ENCODE measurements around the gene EPG5. TPM values are rescaled to one million over a fixed set of nuclear protein-coding genes. Genes with fewer than 3 reads are reported as not detected.

The EPG5 gene
- total and polyA plus RNA-seq, 9 of the 15 experiments (the other 6 are each of a cell fraction or from before 2014, with no cell fraction given): 1.3 to 10.7 (median 5.2) TPM

DNA sequence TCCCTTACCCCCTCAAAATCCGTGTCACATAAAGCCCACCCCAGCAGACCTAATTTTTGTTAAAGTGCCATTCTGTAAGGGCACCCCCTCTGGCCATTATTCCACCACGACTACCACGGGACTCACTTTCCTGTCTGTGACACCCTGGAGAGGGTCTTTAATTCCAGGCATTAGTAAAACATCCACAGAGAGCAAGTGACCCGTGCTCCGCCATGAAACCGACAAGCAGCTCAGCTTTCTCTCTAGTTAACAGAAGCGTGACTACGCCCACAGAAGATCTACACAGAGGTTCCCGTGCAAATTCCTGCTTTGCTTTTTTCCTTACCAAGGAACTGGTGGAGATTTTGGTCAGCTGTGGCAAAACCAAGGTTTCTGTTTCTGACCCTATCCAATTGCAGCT, 137.3 kb downstream of the EPG5 start (continued):
- TF ChIP-seq ZNF75A (CRISPR knock-in tag; IDR thresholded peaks at IDR 0.05) (no peak), ZNF12 (CRISPR knock-in tag; IDR thresholded peaks at IDR 0.05) (no peak)

GRCh38 chr18:45828917-45829811, 138.0 kb downstream of the EPG5 start:
- WGBS (ENCODE audit: insufficient coverage, low coverage, missing lambda C conversion rate): 0% methylated on average over 6 of the region's 9 CpGs
- H3K4me2 ChIP-seq (ENCODE audit: insufficient read depth, low read length): no peak overlapping the region
- H3K36me3 ChIP-seq (ENCODE audit: control insufficient read depth, insufficient read depth, low read length): no peaks in the 10 kb centered on the region
- no peak overlapping the region for H2AFZ ChIP-seq (ENCODE audit: low read depth, low read length)
- no peaks in the 10 kb centered on the region for H3K9me1 ChIP-seq (ENCODE audit: control insufficient read depth, insufficient read depth, low read length)
- ATAC-seq (peak; percentile 71), FAIRE-seq (no peak), DNase-seq (ENCODE audit: extremely low read depth in 1 of 4, low spot score in 3 of 4) (peak; percentile 12 to 50 (median 21))
- ChIA-PET POLR2A (interaction anchor here (0.5 to 0.6 kb wide), 3 partner anchors 7 to 117 kb away, joined by 3 read pairs; no protein-coding TSS in a partner anchor), CTCF (ENCODE audit: low intra/inter-chr PET ratio) (no interaction called here)
- no peak overlapping the region for H3K4me3 ChIP-seq
- no peaks in the 10 kb centered on the region for H4K20me1 ChIP-seq (replicated peaks; ENCODE audit: control insufficient read depth, insufficient read depth, low read length)
- peaks cover 0 to 20% of the 10 kb centered on the region in 2 experiments; a peak in 2 of 5 replicates for H3K27me3 ChIP-seq (ENCODE audit: control insufficient read depth in 2 of 2, insufficient read depth in 2 of 2, low read length in 2 of 2)
- intact Hi-C loops (cut with micrococcal nuclease) (no loop called here), in situ Hi-C loops (cut with MboI) (no loop called here)
- H3K27ac ChIP-seq (ENCODE audit: extremely low read depth, low read depth, low read length): no peak overlapping the region
- no peaks in the 10 kb centered on the region for H3K79me2 ChIP-seq (ENCODE audit: control insufficient read depth, insufficient read depth, low read length)
- no TSS peak for BruUV-seq (replicated peaks)
- no peaks in the 10 kb centered on the region for H3K9me3 ChIP-seq (replicated peaks; ENCODE audit: control insufficient read depth, insufficient read depth, low read depth, low read length)
- no peak overlapping the region for H3K9ac ChIP-seq (ENCODE audit: insufficient read depth in 1 of 2, low read depth in 2 of 2, low read length in 2 of 2)
- H3K4me1 ChIP-seq (replicated peaks in 1 of 2; ENCODE audit: control insufficient read depth in 2 of 2, insufficient read depth in 2 of 2, low read length in 2 of 2): peaks cover 19 to 24% of the 10 kb centered on the region in 2 experiments; a peak in 4 of 5 replicates
- TF ChIP-seq RBM34 (IDR thresholded peaks at IDR 0.05; ENCODE audit: borderline replicate concordance, insufficient read depth, low read length) (no peak), PHF8 (IDR thresholded peaks at IDR 0.05; ENCODE audit: borderline replicate concordance, low read length) (no peak), SPI1 (IDR thresholded peaks at IDR 0.05; ENCODE audit: borderline replicate concordance, low read depth, low read length) (no peak), ZNF561 (CRISPR knock-in tag; conservative IDR thresholded peaks at IDR 0.05) (no peak), CBFA2T3 (IDR thresholded peaks at IDR 0.05) (peak; percentile 55), HINFP (tag; conservative IDR thresholded peaks at IDR 0.05; ENCODE audit: low read depth) (no peak), ADNP (tag; IDR thresholded peaks at IDR 0.05) (no peak), CHCHD3 (CRISPR knock-in tag; IDR thresholded peaks at IDR 0.05) (no peak), ZNF586 (CRISPR knock-in tag; conservative IDR thresholded peaks at IDR 0.05) (no peak), C11orf30 (IDR thresholded peaks at IDR 0.05; ENCODE audit: low read depth) (peak; percentile 53; the same call in 1 of the 2 replicates), ZBTB33 (CRISPR knock-in tag; IDR thresholded peaks at IDR 0.05) (no peak), ZKSCAN8 (CRISPR knock-in tag; IDR thresholded peaks at IDR 0.05) (no peak), TEAD4 (IDR thresholded peaks at IDR 0.05; ENCODE audit: low read length) (peak; percentile 61; the same call in 1 of the 2 replicates), TEAD4 (CRISPR knock-in tag; IDR thresholded peaks at IDR 0.05; ENCODE audit: borderline replicate concordance) (no peak), CBX1 (IDR thresholded peaks at IDR 0.05; ENCODE audit: low read depth) (no peak)
